Stimulated activated CD8-positive, alpha-beta memory T cell treated with anti-CD3 and anti-CD28 coated beads, Interleukin-7, amount 100 ng/mL, for 4 hours (primary cell): ENCODE results near the gene WBP2.

ENCODE experiments used
- DNase-seq, 2 donors: peaks; one replicate each; pipeline ENCODE4 v3.0.0-alpha.2; 2020; ENCODE audit warnings: low read depth in 2 of 2

WBP2 gene

GRCh38 chr17:75845058-75845711 lies 9.9 kb downstream of the WBP2 start:
- DNase-seq = no peak

- no peak for DNase-seq
Observed at GRCh38 chr17:75844530-75845057, 10.5 kb downstream of the WBP2 start.

- peak in 1 of 2 donors; percentile 55 for DNase-seq
Observed at GRCh38 chr17:75843577-75844529, 11.3 kb downstream of the WBP2 start, which contains the start of gene UNC13D. TSS of gene UNC13D (minus strand) at chr17:75844404. CDS start at chr17:75844337, 67 bp downstream.

GRCh38 chr17:75842963-75843576 lies 12.1 kb downstream of the WBP2 start:
- DNase-seq = no peak

- DNase-seq = no peak
Observed at GRCh38 chr17:75842411-75842810, 12.7 kb downstream of the WBP2 start.

GRCh38 chr17:75840799-75841164 lies 14.4 kb downstream of the WBP2 start:
- DNase-seq = no peak

GRCh38 chr17:75839942-75840798 lies 15.0 kb downstream of the WBP2 start:
- no peak for DNase-seq

- no peak for DNase-seq
Observed at GRCh38 chr17:75838410-75838809, 16.7 kb downstream of the WBP2 start.

- DNase-seq = no peak
Observed at GRCh38 chr17:75837899-75838298, 17.2 kb downstream of the WBP2 start.

- DNase-seq = no peak
Observed at GRCh38 chr17:75836605-75837004, 18.5 kb downstream of the WBP2 start.

GRCh38 chr17:75835654-75835987 lies 19.5 kb downstream of the WBP2 start:
- no peak for DNase-seq

GRCh38 chr17:75834928-75835653 lies 20.0 kb downstream of the WBP2 start:
- DNase-seq = no peak

- no peak for DNase-seq
Observed at GRCh38 chr17:75834279-75834920, 20.7 kb downstream of the WBP2 start.

GRCh38 chr17:75832652-75833400 lies 22.3 kb downstream of the WBP2 start:
- peak in 1 of 2 donors; percentile 28 for DNase-seq

- peak in 1 of 2 donors; percentile 50 for DNase-seq
Observed at GRCh38 chr17:75832164-75832651, 22.9 kb downstream of the WBP2 start.

- no peak for DNase-seq
Observed at GRCh38 chr17:75831032-75831571, 24.0 kb downstream of the WBP2 start.

- DNase-seq = no peak
Observed at GRCh38 chr17:75830164-75831031, 24.7 kb downstream of the WBP2 start.

- no peak for DNase-seq
Observed at GRCh38 chr17:75829747-75830146, 25.4 kb downstream of the WBP2 start.
